Body of pancreas (tissue), 4 donors: ENCODE data around the gene PIK3AP1.

Source experiments
- CTCF ChIP-seq, 7 experiments: fragments of 450-650 bp in 4 of 7; fragments of 200-600 bp in 3 of 7; sonication (generic) in 3 of 7; IDR thresholded peaks; one replicate each; pipeline ENCODE4 v1.5.1; 2016 to 2019; ENCODE audit warnings: antibody characterized with exemption in 7 of 7
- POLR2A ChIP-seq, 3 donors: fragments of 450-650 bp; IDR thresholded peaks; one replicate each; pipeline ENCODE4 v1.6.1; 2016; ENCODE audit warnings: antibody characterized with exemption in 3 of 3, mild to moderate bottlenecking in 2 of 3

GRCh38 chr10:96745950-96746349 is 25.6 kb upstream of the PIK3AP1 start:
- TF ChIP-seq CTCF (IDR thresholded peaks at IDR 0.05) (no peak), POLR2A (IDR thresholded peaks at IDR 0.05) (no peak)
